Measurements from ENCODE around the gene TNFRSF1A.

Gene TNFRSF1A

DNA sequence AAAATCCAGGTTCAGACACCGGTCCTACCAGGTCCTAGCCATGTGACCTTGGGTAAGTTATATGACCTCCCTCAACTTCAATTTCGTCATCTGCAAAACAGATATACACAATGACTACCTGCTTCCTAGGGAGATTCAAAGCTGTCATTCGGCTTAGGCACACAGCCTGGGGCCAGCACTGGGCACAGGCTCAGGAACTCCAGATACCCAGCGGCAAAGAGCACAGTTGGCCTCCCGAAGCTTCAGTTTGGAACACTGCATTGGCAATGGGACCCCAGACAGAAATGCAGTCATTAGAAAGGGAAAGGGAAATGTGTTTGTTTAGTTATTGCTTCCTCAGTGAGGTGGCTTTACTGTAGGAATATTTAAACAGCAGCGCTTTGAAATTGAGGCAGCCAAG is 20.0 kb downstream of the TNFRSF1A start:
- Histone ChIP-seq H3K79me1 (ENCODE audit: low read length) (peaks cover 6% of the 10 kb centered on the region), H4K91ac (ENCODE audit: low read depth, low read length) (no peak overlapping the region), H3K79me2 (ENCODE audit: control insufficient read depth, insufficient read depth, low read length, poor library complexity) (peaks cover 3% of the 10 kb centered on the region), H3K4ac (ENCODE audit: low read depth, low read length) (no peak overlapping the region), H3K9ac (ENCODE audit: low read length) (no peak overlapping the region), H3K18ac (ENCODE audit: low read length) (no peak overlapping the region), H2AFZ (ENCODE audit: insufficient read depth, low read length, poor library complexity) (no peak overlapping the region), H3K27me3 (ENCODE audit: insufficient read depth, low read length) (no peaks in the 10 kb centered on the region), H2BK120ac (ENCODE audit: insufficient read depth, low read length, poor library complexity) (no peak overlapping the region), H3K4me3 (ENCODE audit: low read depth, low read length) (no peak overlapping the region), H3K27ac (ENCODE audit: low read depth, low read length) (no peak overlapping the region), H3K14ac (ENCODE audit: low read length) (no peak overlapping the region), H2AK5ac (ENCODE audit: low read length) (no peak overlapping the region), H4K8ac (ENCODE audit: low read depth, low read length) (no peak overlapping the region), H3K36me3 (ENCODE audit: control insufficient read depth in 1 of 2, insufficient read depth in 2 of 2, low read length in 2 of 2) (peaks cover 6 to 8% of the 10 kb centered on the region in 2 experiments), H3K9me3 (ENCODE audit: insufficient read depth, low read depth, low read length) (peaks cover 5% of the 10 kb centered on the region), H3K23ac (ENCODE audit: low read length) (no peak overlapping the region), H2BK5ac (ENCODE audit: low read depth, low read length, poor library complexity) (no peak overlapping the region), H3K4me2 (ENCODE audit: low read length) (no peak overlapping the region), H3K4me1 (ENCODE audit: control insufficient read depth in 1 of 2, insufficient read depth in 2 of 2, low read length in 2 of 2) (peaks cover 17 to 21% of the 10 kb centered on the region in 2 experiments), H2BK12ac (ENCODE audit: low read length) (no peak overlapping the region), H4K12ac (ENCODE audit: low read depth, low read length) (no peak overlapping the region)
- WGBS (ENCODE audit: extremely low coverage, insufficient coverage, insufficient read length) = no CpG with 5 or more reads among the region's 6 CpGs
- peak in 1 of 2 donors; percentile 59 for DNase-seq

DNA sequence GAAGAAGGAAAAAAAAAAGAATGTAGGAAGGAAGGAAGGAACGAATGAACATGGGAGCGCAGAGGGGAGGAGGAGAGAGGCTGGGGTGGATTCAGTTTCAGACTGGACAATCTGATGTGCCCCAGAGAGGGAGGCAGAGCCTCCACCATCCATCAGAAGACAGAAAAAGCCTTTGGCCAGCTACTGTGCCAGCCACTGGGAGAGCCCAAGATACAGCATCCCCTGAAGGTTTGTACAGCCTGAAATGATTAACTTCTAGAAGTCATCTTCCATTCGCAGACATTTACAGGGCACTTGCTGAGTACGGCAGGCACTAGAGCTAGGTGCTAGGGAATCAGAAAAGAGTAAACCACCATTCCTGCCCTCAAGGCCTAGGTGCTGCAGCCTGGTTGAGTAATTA is 22.4 kb downstream of the TNFRSF1A start:
- H3K18ac ChIP-seq (ENCODE audit: low read length) = no peak overlapping the region
- peaks cover 3% of the 10 kb centered on the region for H3K79me2 ChIP-seq (ENCODE audit: control insufficient read depth, insufficient read depth, low read length, poor library complexity)
- no peak overlapping the region for H3K14ac ChIP-seq (ENCODE audit: low read length)
- H2BK120ac ChIP-seq (ENCODE audit: insufficient read depth, low read length, poor library complexity) = no peak overlapping the region
- no peak overlapping the region for H3K4ac ChIP-seq (ENCODE audit: low read depth, low read length)
- H4K8ac ChIP-seq (ENCODE audit: low read depth, low read length) = no peak overlapping the region
- peaks cover 5% of the 10 kb centered on the region for H3K9me3 ChIP-seq (ENCODE audit: insufficient read depth, low read depth, low read length)
- H4K12ac ChIP-seq (ENCODE audit: low read depth, low read length) = no peak overlapping the region
- no peak overlapping the region for H3K23ac ChIP-seq (ENCODE audit: low read length)
- H3K4me3 ChIP-seq (ENCODE audit: low read depth, low read length) = no peak overlapping the region
- no peak overlapping the region for H3K4me2 ChIP-seq (ENCODE audit: low read length)
- H2AK5ac ChIP-seq (ENCODE audit: low read length) = no peak overlapping the region
- H2AFZ ChIP-seq (ENCODE audit: insufficient read depth, low read length, poor library complexity) = no peak overlapping the region
- H4K91ac ChIP-seq (ENCODE audit: low read depth, low read length) = no peak overlapping the region
- peaks cover 6 to 8% of the 10 kb centered on the region in 2 experiments for H3K36me3 ChIP-seq (ENCODE audit: control insufficient read depth in 1 of 2, insufficient read depth in 2 of 2, low read length in 2 of 2)
- no CpG with 5 or more reads among the region's 4 CpGs for WGBS (ENCODE audit: extremely low coverage, insufficient coverage, insufficient read length)
- H2BK12ac ChIP-seq (ENCODE audit: low read length) = no peak overlapping the region
- H3K9ac ChIP-seq (ENCODE audit: low read length) = no peak overlapping the region
- no peaks in the 10 kb centered on the region for H3K27me3 ChIP-seq (ENCODE audit: insufficient read depth, low read length)
- H2BK5ac ChIP-seq (ENCODE audit: low read depth, low read length, poor library complexity) = no peak overlapping the region
- peaks cover 23 to 29% of the 10 kb centered on the region in 2 experiments for H3K4me1 ChIP-seq (ENCODE audit: control insufficient read depth in 1 of 2, insufficient read depth in 2 of 2, low read length in 2 of 2)
- no peak for DNase-seq
- no peak overlapping the region for H3K27ac ChIP-seq (ENCODE audit: low read depth, low read length)
- peaks cover 8% of the 10 kb centered on the region for H3K79me1 ChIP-seq (ENCODE audit: low read length)

GRCh38 chr12:6318440-6318879 is 23.4 kb downstream of the TNFRSF1A start:
- H2BK120ac ChIP-seq (ENCODE audit: insufficient read depth, low read length, poor library complexity) = no peak overlapping the region
- no CpG with 5 or more reads among the region's 16 CpGs for WGBS (ENCODE audit: extremely low coverage, insufficient coverage, insufficient read length)
- H4K8ac ChIP-seq (ENCODE audit: low read depth, low read length) = no peak overlapping the region
- H3K79me1 ChIP-seq (ENCODE audit: low read length) = peaks cover 6% of the 10 kb centered on the region
- no peaks in the 10 kb centered on the region for H3K27me3 ChIP-seq (ENCODE audit: insufficient read depth, low read length)
- no peak overlapping the region for H2BK5ac ChIP-seq (ENCODE audit: low read depth, low read length, poor library complexity)
- H2AK5ac ChIP-seq (ENCODE audit: low read length) = no peak overlapping the region
- H3K9ac ChIP-seq (ENCODE audit: low read length) = no peak overlapping the region
- no peak overlapping the region for H2BK12ac ChIP-seq (ENCODE audit: low read length)
- H3K4me3 ChIP-seq (ENCODE audit: low read depth, low read length) = no peak overlapping the region
- peaks cover 3% of the 10 kb centered on the region for H3K9me3 ChIP-seq (ENCODE audit: insufficient read depth, low read depth, low read length)
- no peak overlapping the region for H4K12ac ChIP-seq (ENCODE audit: low read depth, low read length)
- peaks cover 6 to 8% of the 10 kb centered on the region in 2 experiments for H3K36me3 ChIP-seq (ENCODE audit: control insufficient read depth in 1 of 2, insufficient read depth in 2 of 2, low read length in 2 of 2)
- H3K79me2 ChIP-seq (ENCODE audit: control insufficient read depth, insufficient read depth, low read length, poor library complexity) = no peaks in the 10 kb centered on the region
- H3K4me1 ChIP-seq (ENCODE audit: control insufficient read depth in 1 of 2, insufficient read depth in 2 of 2, low read length in 2 of 2) = peaks cover 21 to 23% of the 10 kb centered on the region in 2 experiments
- no peak overlapping the region for H3K27ac ChIP-seq (ENCODE audit: low read depth, low read length)
- H3K14ac ChIP-seq (ENCODE audit: low read length) = no peak overlapping the region
- DNase-seq = no peak
- no peak overlapping the region for H3K4me2 ChIP-seq (ENCODE audit: low read length)
- no peak overlapping the region for H4K91ac ChIP-seq (ENCODE audit: low read depth, low read length)
- H3K23ac ChIP-seq (ENCODE audit: low read length) = no peak overlapping the region
- no peak overlapping the region for H3K4ac ChIP-seq (ENCODE audit: low read depth, low read length)
- H3K18ac ChIP-seq (ENCODE audit: low read length) = no peak overlapping the region
- H2AFZ ChIP-seq (ENCODE audit: insufficient read depth, low read length, poor library complexity) = no peak overlapping the region

GRCh38 chr12:6317693-6318439 is 24.0 kb downstream of the TNFRSF1A start:
- Histone ChIP-seq H3K79me1 (ENCODE audit: low read length) (peaks cover 9% of the 10 kb centered on the region), H3K27me3 (ENCODE audit: insufficient read depth, low read length) (no peaks in the 10 kb centered on the region), H2BK5ac (ENCODE audit: low read depth, low read length, poor library complexity) (no peak overlapping the region), H3K14ac (ENCODE audit: low read length) (no peak overlapping the region), H4K91ac (ENCODE audit: low read depth, low read length) (no peak overlapping the region), H3K9me3 (ENCODE audit: insufficient read depth, low read depth, low read length) (peaks cover 3% of the 10 kb centered on the region), H4K8ac (ENCODE audit: low read depth, low read length) (no peak overlapping the region), H3K23ac (ENCODE audit: low read length) (no peak overlapping the region), H3K79me2 (ENCODE audit: control insufficient read depth, insufficient read depth, low read length, poor library complexity) (peaks cover 2% of the 10 kb centered on the region), H3K18ac (ENCODE audit: low read length) (no peak overlapping the region), H3K27ac (ENCODE audit: low read depth, low read length) (no peak overlapping the region), H3K9ac (ENCODE audit: low read length) (no peak overlapping the region), H3K4me1 (ENCODE audit: control insufficient read depth in 1 of 2, insufficient read depth in 2 of 2, low read length in 2 of 2) (peaks cover 25 to 28% of the 10 kb centered on the region in 2 experiments), H2BK12ac (ENCODE audit: low read length) (no peak overlapping the region), H3K4me2 (ENCODE audit: low read length) (no peak overlapping the region), H2AFZ (ENCODE audit: insufficient read depth, low read length, poor library complexity) (no peak overlapping the region), H2AK5ac (ENCODE audit: low read length) (no peak overlapping the region), H4K12ac (ENCODE audit: low read depth, low read length) (no peak overlapping the region), H3K36me3 (ENCODE audit: control insufficient read depth in 1 of 2, insufficient read depth in 2 of 2, low read length in 2 of 2) (peaks cover 7 to 8% of the 10 kb centered on the region in 2 experiments), H2BK120ac (ENCODE audit: insufficient read depth, low read length, poor library complexity) (no peak overlapping the region), H3K4me3 (ENCODE audit: low read depth, low read length) (no peak overlapping the region), H3K4ac (ENCODE audit: low read depth, low read length) (no peak overlapping the region)
- no peak for DNase-seq
- whole genome bisulfite sequencing (ENCODE audit: extremely low coverage, insufficient coverage, insufficient read length) = no CpG with 5 or more reads among the region's 21 CpGs
